ENCODE results near the gene GPR150.

The GPR150 gene

GRCh38 chr5:95611396-95611795 lies 8.5 kb upstream of the GPR150 start:
- no peak for DNase-seq (ENCODE audit: low read depth in 1 of 2, low spot score in 1 of 2)
- in situ Hi-C loops (cut with HindIII; ENCODE audit: low pct_unique_long_range_greater_than_20kb, low sequenced_read_pairs) = no loop called here
- no peak for TF ChIP-seq JUND (IDR thresholded peaks at IDR 0.05; ENCODE audit: low read depth)

- no peak for DNase-seq (ENCODE audit: low read depth in 1 of 2, low spot score in 1 of 2)
- in situ Hi-C loops (cut with HindIII; ENCODE audit: low pct_unique_long_range_greater_than_20kb, low sequenced_read_pairs) = no loop called here
- no peak for TF ChIP-seq JUND (IDR thresholded peaks at IDR 0.05; ENCODE audit: low read depth)
Measured at GRCh38 chr5:95613514-95613913, 6.4 kb upstream of the GPR150 start.

- in situ Hi-C loops (cut with HindIII; ENCODE audit: low pct_unique_long_range_greater_than_20kb, low sequenced_read_pairs) = no loop called here
- DNase-seq (ENCODE audit: low read depth in 1 of 2, low spot score in 1 of 2) = no peak
- no peak for TF ChIP-seq JUND (IDR thresholded peaks at IDR 0.05; ENCODE audit: low read depth)
Measured at GRCh38 chr5:95615164-95615467, 4.8 kb upstream of the GPR150 start.

- in situ Hi-C loops (cut with HindIII; ENCODE audit: low pct_unique_long_range_greater_than_20kb, low sequenced_read_pairs) = no loop called here
- no peak for DNase-seq (ENCODE audit: low read depth in 1 of 2, low spot score in 1 of 2)
- TF ChIP-seq JUND (IDR thresholded peaks at IDR 0.05; ENCODE audit: low read depth) = no peak
Measured at GRCh38 chr5:95617057-95617456, 2.8 kb upstream of the GPR150 start.

- no peak for TF ChIP-seq JUND (IDR thresholded peaks at IDR 0.05; ENCODE audit: low read depth)
- in situ Hi-C loops (cut with HindIII; ENCODE audit: low pct_unique_long_range_greater_than_20kb, low sequenced_read_pairs) = no loop called here
- no peak for DNase-seq (ENCODE audit: low read depth in 1 of 2, low spot score in 1 of 2)
Measured at GRCh38 chr5:95619096-95619495, 791 bp upstream of the GPR150 start.

GRCh38 chr5:95619514-95620029 lies 315 bp upstream of the GPR150 start:
- no peak for DNase-seq (ENCODE audit: low read depth in 1 of 2, low spot score in 1 of 2)
- TF ChIP-seq JUND (IDR thresholded peaks at IDR 0.05; ENCODE audit: low read depth) = no peak
- in situ Hi-C loops (cut with HindIII; ENCODE audit: low pct_unique_long_range_greater_than_20kb, low sequenced_read_pairs) = no loop called here

GRCh38 chr5:95620870-95621838 lies 1.3 kb downstream of the GPR150 start:
- in situ Hi-C loops (cut with HindIII; ENCODE audit: low pct_unique_long_range_greater_than_20kb, low sequenced_read_pairs) = no loop called here
- DNase-seq (ENCODE audit: low read depth in 1 of 2, low spot score in 1 of 2) = no peak
- TF ChIP-seq JUND (IDR thresholded peaks at IDR 0.05; ENCODE audit: low read depth) = no peak

- no peak for DNase-seq (ENCODE audit: low read depth in 1 of 2, low spot score in 1 of 2)
- in situ Hi-C loops (cut with HindIII; ENCODE audit: low pct_unique_long_range_greater_than_20kb, low sequenced_read_pairs) = no loop called here
- TF ChIP-seq JUND (IDR thresholded peaks at IDR 0.05; ENCODE audit: low read depth) = no peak
Measured at GRCh38 chr5:95621839-95622629, 2.1 kb downstream of the GPR150 start.

- no peak for DNase-seq (ENCODE audit: low read depth in 1 of 2, low spot score in 1 of 2)
- TF ChIP-seq JUND (IDR thresholded peaks at IDR 0.05; ENCODE audit: low read depth) = no peak
- in situ Hi-C loops (cut with HindIII; ENCODE audit: low pct_unique_long_range_greater_than_20kb, low sequenced_read_pairs) = no loop called here
Measured at GRCh38 chr5:95623706-95624105, 3.8 kb downstream of the GPR150 start.

GRCh38 chr5:95624368-95624767 lies 4.5 kb downstream of the GPR150 start:
- in situ Hi-C loops (cut with HindIII; ENCODE audit: low pct_unique_long_range_greater_than_20kb, low sequenced_read_pairs) = no loop called here
- TF ChIP-seq JUND (IDR thresholded peaks at IDR 0.05; ENCODE audit: low read depth) = no peak
- DNase-seq (ENCODE audit: low read depth in 1 of 2, low spot score in 1 of 2) = no peak

- TF ChIP-seq JUND (IDR thresholded peaks at IDR 0.05; ENCODE audit: low read depth) = no peak
- DNase-seq (ENCODE audit: low read depth in 1 of 2, low spot score in 1 of 2) = no peak
- in situ Hi-C loops (cut with HindIII; ENCODE audit: low pct_unique_long_range_greater_than_20kb, low sequenced_read_pairs) = no loop called here
Measured at GRCh38 chr5:95626701-95627100, 6.8 kb downstream of the GPR150 start.

GRCh38 chr5:95627971-95628810 lies 8.3 kb downstream of the GPR150 start:
- in situ Hi-C loops (cut with HindIII; ENCODE audit: low pct_unique_long_range_greater_than_20kb, low sequenced_read_pairs) = no loop called here

More at GRCh38 chr5:95627971-95628810, 8.3 kb downstream of the GPR150 start:
- no peak for DNase-seq (ENCODE audit: low read depth in 1 of 2, low spot score in 1 of 2)
- no peak for TF ChIP-seq JUND (IDR thresholded peaks at IDR 0.05; ENCODE audit: low read depth)
